ENCODE data around the gene TCEANC2. TPM values are rescaled to one million over a fixed set of nuclear protein-coding genes. Genes with fewer than 3 reads are reported as not detected.
"Not testable (repeated sequence)": the region's sequence is repeated elsewhere in the genome, so short reads cannot be mapped to it uniquely, and the experiment has no call there.

TCEANC2 gene
- total RNA-seq, 2 experiments from 2014 or later, result 11.8 to 13.1 TPM

- CTCF ChIA-PET, result no interaction called here
- H3K9me3 Mint-ChIP-seq (ENCODE audit: low read depth), result no peaks in the 10 kb centered on the region
- H3K4me3 Mint-ChIP-seq, result no peak overlapping the region
These were observed 39.3 kb upstream of the TCEANC2 start for GRCh38 chr1:54014009-54014629.

DNA sequence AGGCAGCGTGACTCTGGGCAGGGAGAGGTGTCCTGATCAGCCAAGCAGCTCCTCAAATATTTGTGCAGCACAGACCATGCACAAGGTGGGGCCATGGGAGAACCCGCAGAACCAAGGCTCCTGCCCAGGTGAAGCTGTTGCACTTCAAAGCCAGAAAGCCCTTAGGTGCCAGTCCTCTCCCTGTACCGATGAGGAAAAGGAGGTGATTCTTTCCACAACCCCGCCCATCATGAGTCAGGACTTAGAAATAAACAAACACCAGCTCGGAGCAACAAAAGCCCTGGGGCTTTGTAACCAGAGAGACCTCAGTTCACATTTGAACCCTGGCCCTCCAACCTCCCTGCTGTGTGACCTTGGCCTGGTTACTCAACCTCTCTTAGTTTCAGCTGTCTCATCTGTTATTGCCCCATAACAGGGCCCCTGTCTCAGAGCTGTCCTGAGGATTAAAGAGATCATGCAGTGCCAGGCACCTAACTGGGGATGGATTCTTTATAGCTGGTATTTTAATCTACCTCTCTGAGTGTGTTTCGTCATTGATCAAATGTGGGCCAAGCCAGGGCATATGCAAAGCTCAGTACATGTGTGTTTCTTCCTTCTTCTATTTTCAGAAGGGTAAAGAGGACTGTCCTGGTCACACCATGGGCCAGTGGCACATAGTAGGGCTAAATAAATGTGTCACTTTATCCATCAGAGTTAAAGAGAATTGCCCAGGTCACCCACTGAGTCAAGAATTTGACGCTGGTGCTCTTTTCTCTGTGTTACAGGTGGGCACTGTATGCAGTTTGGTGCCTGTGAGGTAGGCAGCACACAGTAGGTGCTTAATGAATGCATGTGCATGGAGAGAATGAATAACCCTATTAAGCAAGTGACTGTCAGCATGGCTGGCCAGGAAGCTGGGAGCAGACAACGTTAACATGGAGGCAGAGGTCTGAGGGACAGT, 36.8 kb upstream of the TCEANC2 start:
- Mint-ChIP-seq H3K27me3 (no peaks in the 10 kb centered on the region), H3K27ac (no peak overlapping the region), H3K4me3 (no peak overlapping the region), H3K4me1 (no peaks in the 10 kb centered on the region), H3K36me3 (no peaks in the 10 kb centered on the region), H3K9me3 (ENCODE audit: low read depth) (no peaks in the 10 kb centered on the region)
- DNase-seq (no peak), ATAC-seq (no peak)
- CTCF ChIA-PET, result no interaction called here

More at GRCh38 chr1:54014009-54014629, 39.3 kb upstream of the TCEANC2 start:
- H3K27ac Mint-ChIP-seq, result no peak overlapping the region
- peaks cover 3% of the 10 kb centered on the region for H3K27me3 Mint-ChIP-seq
- no peaks in the 10 kb centered on the region for H3K4me1 Mint-ChIP-seq
- H3K36me3 Mint-ChIP-seq, result no peaks in the 10 kb centered on the region
- ATAC-seq (no peak), DNase-seq (no peak)

- Mint-ChIP-seq H3K9me3 (ENCODE audit: low read depth) (no peaks in the 10 kb centered on the region), H3K4me1 (no peaks in the 10 kb centered on the region), H3K36me3 (no peaks in the 10 kb centered on the region), H3K27me3 (no peaks in the 10 kb centered on the region), H3K4me3 (no peak within 1 kb of the TSS), H3K27ac (no peak within 1 kb of the TSS)
- no peak for DNase-seq
- CTCF ChIA-PET, result no interaction called here
- no peak for ATAC-seq
These were observed 35.4 kb upstream of the TCEANC2 start, which contains the start of gene LDLRAD1 for GRCh38 chr1:54017979-54018378. TSS of gene LDLRAD1 (minus strand) at chr1:54018186. CDS start at chr1:54018112, 74 bp downstream.

DNA sequence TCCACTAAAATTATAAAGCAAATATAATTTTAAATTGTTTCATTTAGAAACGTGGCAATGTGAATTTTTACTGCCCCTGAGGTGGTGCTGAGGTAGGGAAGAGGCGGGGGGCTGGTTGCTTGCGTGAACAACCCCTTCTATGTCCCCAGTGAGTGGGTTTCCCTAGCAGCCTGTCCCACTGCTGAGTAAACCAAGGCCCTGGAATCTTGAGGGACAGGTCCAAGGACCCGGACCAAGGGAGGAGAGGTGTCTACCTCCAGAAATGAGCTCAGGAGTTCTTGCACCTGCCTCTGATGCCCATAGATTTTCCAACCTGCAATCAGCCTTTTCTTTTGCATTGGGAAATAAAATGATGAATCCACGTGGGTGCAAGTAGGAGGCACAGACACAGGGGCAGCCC, 34.8 kb upstream of the TCEANC2 start:
- no peaks in the 10 kb centered on the region for H3K4me1 Mint-ChIP-seq
- no peak overlapping the region for H3K4me3 Mint-ChIP-seq
- CTCF ChIA-PET, result no interaction called here
- no peaks in the 10 kb centered on the region for H3K36me3 Mint-ChIP-seq
- no peaks in the 10 kb centered on the region for H3K9me3 Mint-ChIP-seq (ENCODE audit: low read depth)
- DNase-seq (no peak), ATAC-seq (no peak)
- no peaks in the 10 kb centered on the region for H3K27me3 Mint-ChIP-seq
- H3K27ac Mint-ChIP-seq, result no peak overlapping the region

- H3K9me3 Mint-ChIP-seq (ENCODE audit: low read depth); DNase-seq; H3K27ac Mint-ChIP-seq; H3K27me3 Mint-ChIP-seq; H3K36me3 Mint-ChIP-seq; H3K4me1 Mint-ChIP-seq; CTCF ChIA-PET; ATAC-seq; H3K4me3 Mint-ChIP-seq: not testable (repeated sequence)
These were observed 33.7 kb upstream of the TCEANC2 start for GRCh38 chr1:54019562-54020176.

- DNase-seq (no peak), ATAC-seq (no peak)
- Mint-ChIP-seq H3K36me3 (peaks cover 1% of the 10 kb centered on the region), H3K27ac (no peak overlapping the region), H3K9me3 (ENCODE audit: low read depth) (no peaks in the 10 kb centered on the region), H3K4me1 (no peaks in the 10 kb centered on the region), H3K27me3 (no peaks in the 10 kb centered on the region), H3K4me3 (no peak overlapping the region)
- CTCF ChIA-PET, result no interaction called here
These were observed 29.1 kb upstream of the TCEANC2 start for GRCh38 chr1:54024358-54024757.

DNA sequence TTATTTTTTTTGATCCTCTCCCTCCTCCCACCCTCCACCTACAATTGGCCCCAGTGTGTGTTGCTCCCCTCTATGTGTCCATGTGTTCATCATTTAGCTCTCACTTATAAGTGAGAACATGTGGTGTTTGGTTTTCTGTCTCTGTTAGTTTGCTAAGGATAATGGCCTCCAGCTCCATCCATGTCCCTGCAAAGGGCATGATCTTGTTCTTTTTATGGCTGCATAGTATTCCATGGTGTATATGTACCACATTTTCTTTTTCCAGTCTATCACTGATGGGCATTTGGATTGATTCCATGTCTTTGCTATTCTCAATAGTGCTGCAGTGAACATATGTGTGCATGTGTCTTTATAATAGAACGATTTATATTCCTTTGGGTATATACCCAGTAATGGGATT, 28.6 kb upstream of the TCEANC2 start:
- H3K36me3 Mint-ChIP-seq; H3K4me1 Mint-ChIP-seq; H3K4me3 Mint-ChIP-seq; H3K27me3 Mint-ChIP-seq; ATAC-seq; H3K27ac Mint-ChIP-seq; DNase-seq; CTCF ChIA-PET; H3K9me3 Mint-ChIP-seq (ENCODE audit: low read depth): not testable (repeated sequence)

DNA sequence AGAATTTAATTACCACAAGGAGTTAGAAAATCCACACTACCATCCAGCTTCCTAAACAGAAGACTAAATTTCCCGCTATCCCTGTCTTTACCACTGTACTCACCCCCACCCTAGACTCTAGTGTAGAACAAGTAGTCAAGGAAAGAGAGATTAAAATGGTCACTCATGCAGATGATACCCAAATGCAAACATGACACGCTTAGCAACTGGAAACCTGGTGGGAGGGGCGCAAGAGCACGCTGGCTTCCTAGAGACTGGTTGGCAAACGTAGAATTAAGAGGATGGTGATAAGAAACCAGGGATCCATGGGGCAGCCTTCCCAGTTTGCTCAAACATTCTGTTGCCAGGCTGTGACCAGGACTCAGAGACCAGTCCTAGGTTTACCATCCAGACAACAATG, 25.6 kb upstream of the TCEANC2 start:
- Mint-ChIP-seq H3K36me3 (peaks cover 12% of the 10 kb centered on the region), H3K27ac (no peak overlapping the region), H3K9me3 (ENCODE audit: low read depth) (no peaks in the 10 kb centered on the region), H3K4me1 (no peaks in the 10 kb centered on the region), H3K27me3 (no peaks in the 10 kb centered on the region), H3K4me3 (no peak overlapping the region)
- no peak for DNase-seq
- CTCF ChIA-PET, result no interaction called here
- ATAC-seq, result no peak

DNA sequence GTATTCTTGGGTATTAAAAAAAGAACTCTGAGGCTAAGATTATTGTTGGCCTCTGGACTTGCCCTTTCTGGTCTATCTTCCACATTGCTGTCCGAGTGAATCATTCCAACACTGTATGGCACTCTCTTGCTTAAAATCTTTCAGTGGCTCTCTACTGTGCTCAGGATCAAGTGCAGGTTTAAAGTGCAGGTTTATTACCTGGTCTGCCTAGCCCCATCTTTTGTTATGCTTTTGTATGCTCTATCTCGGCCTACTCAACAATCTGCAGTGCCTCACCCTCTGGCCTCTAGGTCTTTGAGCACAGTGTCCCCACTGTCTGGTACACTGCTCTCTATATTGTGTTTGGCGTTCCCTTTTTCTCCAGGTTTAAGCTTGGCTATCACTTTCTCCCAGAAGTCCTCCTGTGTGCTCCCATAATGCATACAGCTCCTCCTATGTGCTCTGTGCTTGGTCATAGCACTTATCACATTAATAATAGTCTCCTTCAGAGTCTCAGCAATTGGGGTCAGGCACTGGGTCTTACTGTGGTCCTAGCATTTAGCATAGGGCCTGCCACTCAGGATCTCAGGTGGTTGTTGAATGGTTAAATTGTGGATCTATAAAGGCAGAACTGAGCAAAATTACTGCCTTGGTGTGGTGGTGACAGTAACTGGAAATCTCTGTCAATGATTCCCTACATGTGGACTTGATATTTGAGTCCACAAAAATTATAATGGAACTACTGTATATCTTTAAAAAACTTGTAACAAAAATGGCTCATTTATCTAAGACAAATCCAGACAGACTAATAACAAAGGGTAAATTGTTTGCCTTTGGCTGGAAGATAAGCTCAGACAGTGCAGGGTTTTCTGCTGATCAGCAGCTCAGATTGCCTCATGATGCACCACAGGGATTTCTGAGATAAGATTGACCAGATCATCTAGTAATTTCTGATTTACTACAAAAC, 24.8 kb upstream of the TCEANC2 start:
- ATAC-seq (no peak), DNase-seq (no peak)
- H3K36me3 Mint-ChIP-seq, result peaks cover 16% of the 10 kb centered on the region
- no peaks in the 10 kb centered on the region for H3K9me3 Mint-ChIP-seq (ENCODE audit: low read depth)
- H3K4me1 Mint-ChIP-seq, result no peaks in the 10 kb centered on the region
- H3K4me3 Mint-ChIP-seq, result no peak overlapping the region
- H3K27me3 Mint-ChIP-seq, result no peaks in the 10 kb centered on the region
- CTCF ChIA-PET, result no interaction called here
- no peak overlapping the region for H3K27ac Mint-ChIP-seq

GRCh38 chr1:54037476-54037875, 15.9 kb upstream of the TCEANC2 start:
- DNase-seq, result no peak
- no peak for ATAC-seq
- Mint-ChIP-seq H3K9me3 (ENCODE audit: low read depth) (no peaks in the 10 kb centered on the region), H3K4me3 (no peak overlapping the region), H3K27ac (no peak overlapping the region), H3K36me3 (peaks cover 47% of the 10 kb centered on the region), H3K27me3 (no peaks in the 10 kb centered on the region), H3K4me1 (no peaks in the 10 kb centered on the region)
- CTCF ChIA-PET, result no interaction called here

DNA sequence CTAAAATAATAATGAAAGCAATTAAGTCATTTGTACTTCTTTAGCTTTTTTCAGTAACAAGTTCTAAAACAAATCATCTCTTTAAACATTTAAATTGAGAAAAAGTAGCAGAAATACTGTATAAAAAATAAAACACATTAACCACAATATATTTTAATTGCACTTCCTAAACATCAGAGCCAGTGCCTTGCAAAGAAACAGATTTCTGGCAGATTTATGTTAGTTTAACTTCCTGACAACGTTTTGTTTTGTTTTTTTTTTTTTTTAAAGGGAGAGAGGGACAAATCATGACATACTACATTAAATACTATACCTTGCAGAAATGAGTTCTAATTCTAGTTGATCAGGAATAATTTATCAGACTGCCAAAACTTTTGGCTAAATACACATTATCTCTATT, 11.6 kb upstream of the TCEANC2 start:
- CTCF ChIA-PET, result no interaction called here
- Mint-ChIP-seq H3K36me3 (peaks cover 46% of the 10 kb centered on the region), H3K27ac (no peak overlapping the region), H3K4me3 (no peak overlapping the region), H3K9me3 (ENCODE audit: low read depth) (no peaks in the 10 kb centered on the region), H3K4me1 (peaks cover 5% of the 10 kb centered on the region), H3K27me3 (no peaks in the 10 kb centered on the region)
- ATAC-seq (no peak), DNase-seq (no peak)

DNA sequence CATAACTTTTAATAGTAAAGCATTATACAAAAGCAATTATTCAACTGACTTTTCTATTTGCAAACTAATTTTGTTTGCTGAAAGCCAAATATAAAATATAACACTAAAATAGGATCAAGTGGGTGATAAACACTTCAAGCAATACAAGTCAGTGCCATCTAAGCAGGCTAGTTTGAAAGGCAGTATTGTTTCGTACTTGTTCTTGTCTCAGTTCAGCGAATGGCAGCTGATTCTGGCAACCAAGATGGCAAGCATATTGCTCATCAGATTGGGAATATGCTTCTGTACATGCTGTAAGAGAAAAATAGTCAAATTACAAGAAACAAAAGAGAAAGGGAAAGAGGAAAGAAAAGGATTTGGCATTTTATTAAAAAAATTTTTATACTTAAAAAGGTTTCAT, 7.9 kb upstream of the TCEANC2 start:
- H3K36me3 Mint-ChIP-seq, result peaks cover 34% of the 10 kb centered on the region
- no peaks in the 10 kb centered on the region for H3K9me3 Mint-ChIP-seq (ENCODE audit: low read depth)
- peaks cover 14% of the 10 kb centered on the region for H3K4me1 Mint-ChIP-seq
- CTCF ChIA-PET, result no interaction called here
- DNase-seq (no peak), ATAC-seq (no peak)
- no peaks in the 10 kb centered on the region for H3K27me3 Mint-ChIP-seq
- no peak overlapping the region for H3K4me3 Mint-ChIP-seq
- no peak overlapping the region for H3K27ac Mint-ChIP-seq
